ENCODE measurements around the gene CETN3. TPM values are rescaled to one million over a fixed set of nuclear protein-coding genes. Genes with fewer than 3 reads are reported as not detected.

The CETN3 gene
- total RNA-seq, 1 donor: 17.2 TPM

DNA sequence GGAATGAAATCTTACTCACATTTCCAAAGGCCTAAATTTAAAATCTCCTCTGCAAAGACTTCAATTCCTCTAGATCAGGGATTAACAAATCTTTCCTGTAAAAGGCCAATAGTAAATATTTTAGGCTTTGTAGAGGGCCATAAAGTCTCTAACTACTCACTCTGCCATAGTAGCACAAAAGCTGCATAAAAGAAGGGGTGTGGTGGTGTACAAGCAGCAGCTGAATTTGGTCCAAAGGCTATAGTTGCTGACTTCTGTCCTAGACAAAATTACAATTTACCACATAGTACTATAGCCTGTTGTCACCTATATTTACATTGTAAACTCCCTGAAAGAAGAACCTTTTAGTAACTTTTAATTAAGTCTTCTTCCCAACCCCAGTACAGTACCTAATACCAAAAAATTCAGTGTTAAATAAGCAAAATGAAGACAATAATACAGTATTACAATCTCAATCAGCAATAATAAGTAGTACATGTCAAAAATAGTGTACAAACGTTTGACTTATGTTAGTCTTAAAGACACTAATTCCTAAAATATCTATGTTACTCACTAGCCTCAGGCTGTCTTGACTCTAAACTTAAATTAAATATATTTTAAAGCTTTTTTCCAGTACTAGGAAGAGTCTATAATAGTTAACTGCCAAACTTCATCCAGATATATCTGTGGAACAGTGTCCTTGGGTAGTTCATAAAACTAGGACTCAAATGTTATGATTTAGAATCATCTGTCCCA is 6.9 kb downstream of the CETN3 start:
- TF ChIP-seq, protein P1, sequence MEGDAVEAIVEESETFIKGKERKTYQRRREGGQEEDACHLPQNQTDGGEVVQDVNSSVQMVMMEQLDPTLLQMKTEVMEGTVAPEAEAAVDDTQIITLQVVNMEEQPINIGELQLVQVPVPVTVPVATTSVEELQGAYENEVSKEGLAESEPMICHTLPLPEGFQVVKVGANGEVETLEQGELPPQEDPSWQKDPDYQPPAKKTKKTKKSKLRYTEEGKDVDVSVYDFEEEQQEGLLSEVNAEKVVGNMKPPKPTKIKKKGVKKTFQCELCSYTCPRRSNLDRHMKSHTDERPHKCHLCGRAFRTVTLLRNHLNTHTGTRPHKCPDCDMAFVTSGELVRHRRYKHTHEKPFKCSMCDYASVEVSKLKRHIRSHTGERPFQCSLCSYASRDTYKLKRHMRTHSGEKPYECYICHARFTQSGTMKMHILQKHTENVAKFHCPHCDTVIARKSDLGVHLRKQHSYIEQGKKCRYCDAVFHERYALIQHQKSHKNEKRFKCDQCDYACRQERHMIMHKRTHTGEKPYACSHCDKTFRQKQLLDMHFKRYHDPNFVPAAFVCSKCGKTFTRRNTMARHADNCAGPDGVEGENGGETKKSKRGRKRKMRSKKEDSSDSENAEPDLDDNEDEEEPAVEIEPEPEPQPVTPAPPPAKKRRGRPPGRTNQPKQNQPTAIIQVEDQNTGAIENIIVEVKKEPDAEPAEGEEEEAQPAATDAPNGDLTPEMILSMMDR (IDR thresholded peaks at IDR 0.05; ENCODE audit: insufficient read depth, low read length): no peak
- DNase-seq (ENCODE audit: low read depth): no peak
- no peak overlapping the region for H3K4me3 ChIP-seq (ENCODE audit: low read depth, low read length)

DNA sequence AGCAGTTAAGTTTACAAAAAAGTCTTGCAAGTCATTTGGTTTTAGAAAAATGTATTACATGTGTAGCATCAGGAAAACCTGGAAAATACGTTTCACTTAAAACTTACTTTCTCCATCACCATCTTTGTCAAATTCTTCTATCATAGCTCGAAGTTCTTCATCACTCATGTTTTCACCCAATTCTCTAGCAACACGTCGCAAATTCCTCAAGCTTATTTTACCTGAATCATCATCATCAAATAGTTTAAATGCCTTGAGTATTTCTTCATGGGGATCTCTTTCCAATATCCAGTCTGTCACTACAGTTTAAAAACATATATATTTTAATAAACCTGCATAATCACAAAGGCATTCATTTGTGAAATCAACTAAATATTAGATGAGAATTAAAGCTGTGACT is 10.3 kb downstream of the CETN3 start:
- TF ChIP-seq, protein P1 (IDR thresholded peaks at IDR 0.05; ENCODE audit: insufficient read depth, low read length): no peak
- DNase-seq (ENCODE audit: low read depth): no peak

DNA sequence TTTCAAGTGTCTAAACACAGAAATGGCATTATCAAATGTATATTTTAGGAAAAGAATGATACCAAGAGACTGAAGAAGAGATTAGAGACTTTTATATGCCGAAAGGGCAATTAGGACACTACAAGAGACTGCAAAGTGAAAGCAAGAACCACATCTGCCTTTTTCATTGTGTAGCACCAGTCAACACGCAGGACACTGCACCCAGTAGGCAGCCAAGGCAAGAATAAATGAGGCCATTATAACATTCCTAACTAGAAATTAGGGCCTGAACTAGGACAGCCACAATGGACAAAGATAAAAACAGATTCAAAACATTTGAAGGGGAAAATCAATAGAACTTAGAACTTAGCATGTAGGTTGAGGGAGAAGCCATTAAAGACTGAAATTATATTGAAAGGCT is 10.8 kb downstream of the CETN3 start:
- H3K4me3 ChIP-seq (ENCODE audit: low read depth, low read length): no peak overlapping the region
- TF ChIP-seq, protein P1 (IDR thresholded peaks at IDR 0.05; ENCODE audit: insufficient read depth, low read length): no peak
- no peak for DNase-seq (ENCODE audit: low read depth)

More for the DNA sequence above, 10.3 kb downstream of the CETN3 start:
- H3K4me3 ChIP-seq (ENCODE audit: low read depth, low read length): no peak overlapping the region

DNA sequence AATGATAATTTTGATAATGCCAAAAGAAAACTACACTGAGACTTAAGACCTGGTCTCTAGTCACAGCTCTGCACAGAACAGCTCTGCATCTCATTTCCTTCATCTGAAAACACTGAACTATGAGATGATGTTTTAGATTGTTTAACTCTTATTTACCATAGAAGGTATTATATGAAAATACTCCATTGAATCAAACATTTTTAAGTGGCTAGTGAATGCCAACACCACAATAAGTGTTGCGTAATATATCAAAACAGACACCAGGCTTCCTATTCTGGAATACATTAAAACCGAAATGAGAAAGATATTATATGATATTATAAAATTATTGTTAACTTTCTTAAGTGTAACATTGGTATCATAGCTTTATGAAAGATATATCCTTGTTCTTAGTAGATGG is 14.6 kb downstream of the CETN3 start:
- TF ChIP-seq, protein P1 (IDR thresholded peaks at IDR 0.05; ENCODE audit: insufficient read depth, low read length): no peak
- no peak overlapping the region for H3K4me3 ChIP-seq (ENCODE audit: low read depth, low read length)
- no peak for DNase-seq (ENCODE audit: low read depth)

DNA sequence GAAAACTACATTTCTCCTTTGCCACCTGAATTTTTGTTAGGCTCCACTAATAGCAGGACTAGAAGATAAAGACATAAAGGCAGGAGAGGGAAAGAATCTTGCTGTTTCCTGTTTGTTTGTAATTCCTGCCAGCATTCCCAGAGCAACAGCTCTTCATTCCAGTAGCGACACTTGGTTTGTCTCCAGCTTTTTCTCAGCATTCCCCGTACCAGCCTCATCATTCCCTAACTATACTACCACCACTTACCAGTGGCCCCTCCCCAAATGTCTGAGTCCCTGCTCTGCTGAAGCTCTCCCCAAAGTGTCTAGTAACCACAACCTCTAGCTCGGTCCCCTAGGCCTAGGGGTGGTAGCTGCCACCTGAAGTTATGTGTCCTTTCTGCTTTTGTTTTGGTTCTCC is 18.6 kb downstream of the CETN3 start:
- TF ChIP-seq, protein P1 (IDR thresholded peaks at IDR 0.05; ENCODE audit: insufficient read depth, low read length): no peak
- DNase-seq (ENCODE audit: low read depth): no peak

DNA sequence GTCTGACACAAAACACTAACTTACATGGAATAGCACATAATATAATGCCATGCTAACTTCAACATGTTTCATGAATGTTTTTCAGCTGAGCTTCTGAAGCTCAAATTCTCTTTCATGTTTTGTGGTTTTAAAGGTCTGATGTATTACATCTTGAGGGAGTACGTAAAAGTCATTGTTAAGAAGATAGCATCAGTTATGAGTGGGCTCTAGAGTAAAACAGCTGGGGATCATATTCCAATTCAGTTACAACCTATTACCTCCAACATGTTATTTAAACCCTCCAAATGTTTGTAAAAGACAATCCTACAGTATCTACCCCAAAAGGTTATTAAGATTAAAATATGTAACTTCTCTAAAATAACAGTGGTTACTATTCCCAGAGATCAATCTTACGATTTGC is 19.2 kb downstream of the CETN3 start:
- DNase-seq (ENCODE audit: low read depth): no peak
- TF ChIP-seq, protein P1 (IDR thresholded peaks at IDR 0.05; ENCODE audit: insufficient read depth, low read length): no peak
- no peak overlapping the region for H3K4me3 ChIP-seq (ENCODE audit: low read depth, low read length)

More for the DNA sequence above, 18.6 kb downstream of the CETN3 start:
- H3K4me3 ChIP-seq (ENCODE audit: low read depth, low read length): no peak overlapping the region

DNA sequence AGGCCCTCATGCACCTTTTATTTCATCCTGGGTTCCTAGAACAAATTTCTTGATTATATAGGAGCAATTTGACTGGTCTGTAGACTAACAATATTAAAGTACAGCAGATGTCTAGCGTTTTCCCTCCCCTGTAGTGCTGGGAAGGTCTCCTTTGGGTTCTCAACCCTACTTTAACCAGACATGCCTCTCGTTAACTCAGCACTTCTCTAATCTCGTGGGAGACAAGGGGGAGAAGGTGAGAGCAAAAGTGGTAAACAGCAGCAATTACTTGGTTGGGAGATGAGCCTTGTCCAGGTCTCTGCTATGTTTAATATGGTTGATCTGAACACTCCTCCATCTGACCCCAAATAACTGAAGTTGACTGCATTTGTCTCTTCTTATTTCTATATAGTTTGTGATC is 22.0 kb downstream of the CETN3 start:
- TF ChIP-seq, protein P1 (IDR thresholded peaks at IDR 0.05; ENCODE audit: insufficient read depth, low read length): no peak
- no peak for DNase-seq (ENCODE audit: low read depth)
- no peak overlapping the region for H3K4me3 ChIP-seq (ENCODE audit: low read depth, low read length)

Data from fibroblast of the aortic adventitia (primary cell).